NCI-H2227 treated with DMSO at 0.1 percent for 48 hours (cell line): ENCODE data around the gene GDF15.

ENCODE experiments used
- DNase-seq: peaks from one replicate; lab custom pipeline; 2025; lab: John Stamatoyannopoulos, UW

The GDF15 gene

DNA sequence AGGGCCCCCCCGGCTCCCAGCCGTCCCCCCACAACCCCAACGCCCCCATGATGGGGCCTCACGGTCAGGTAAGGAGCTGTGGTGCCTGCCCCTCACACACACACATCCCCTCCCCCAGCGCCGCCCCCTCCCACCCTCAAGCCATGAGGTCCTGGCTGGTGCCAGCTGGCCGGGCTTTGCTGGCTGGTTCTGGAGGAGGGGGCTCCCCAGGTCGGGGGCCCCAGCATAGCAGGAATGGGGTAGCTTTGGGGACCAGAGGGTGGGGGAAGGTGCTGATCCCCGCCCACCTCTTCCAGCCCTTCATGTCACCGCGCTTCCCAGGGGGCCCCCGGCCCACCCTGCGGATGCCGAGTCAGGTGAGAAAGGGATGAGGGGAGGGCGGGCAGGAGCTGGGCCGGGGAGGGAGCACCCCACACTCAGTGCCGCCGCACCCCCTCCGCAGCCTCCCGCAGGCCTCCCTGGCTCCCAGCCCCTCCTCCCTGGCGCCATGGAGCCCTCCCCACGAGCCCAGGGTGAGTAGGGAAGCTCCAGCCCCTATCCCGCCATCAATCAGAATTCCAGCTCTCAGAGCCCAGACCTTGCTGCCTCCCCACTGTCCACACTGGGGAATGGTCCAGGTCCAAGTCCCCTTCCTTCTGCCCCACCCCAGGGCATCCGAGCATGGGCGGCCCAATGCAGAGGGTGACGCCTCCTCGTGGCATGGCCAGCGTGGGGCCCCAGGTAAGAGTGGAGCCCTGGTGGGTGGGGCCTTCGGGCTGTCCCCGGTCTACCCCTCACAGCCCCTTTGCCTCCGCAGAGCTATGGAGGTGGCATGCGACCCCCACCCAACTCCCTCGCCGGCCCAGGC, 45.6 kb downstream of the GDF15 start:
- DNase-seq, result no peak

DNA sequence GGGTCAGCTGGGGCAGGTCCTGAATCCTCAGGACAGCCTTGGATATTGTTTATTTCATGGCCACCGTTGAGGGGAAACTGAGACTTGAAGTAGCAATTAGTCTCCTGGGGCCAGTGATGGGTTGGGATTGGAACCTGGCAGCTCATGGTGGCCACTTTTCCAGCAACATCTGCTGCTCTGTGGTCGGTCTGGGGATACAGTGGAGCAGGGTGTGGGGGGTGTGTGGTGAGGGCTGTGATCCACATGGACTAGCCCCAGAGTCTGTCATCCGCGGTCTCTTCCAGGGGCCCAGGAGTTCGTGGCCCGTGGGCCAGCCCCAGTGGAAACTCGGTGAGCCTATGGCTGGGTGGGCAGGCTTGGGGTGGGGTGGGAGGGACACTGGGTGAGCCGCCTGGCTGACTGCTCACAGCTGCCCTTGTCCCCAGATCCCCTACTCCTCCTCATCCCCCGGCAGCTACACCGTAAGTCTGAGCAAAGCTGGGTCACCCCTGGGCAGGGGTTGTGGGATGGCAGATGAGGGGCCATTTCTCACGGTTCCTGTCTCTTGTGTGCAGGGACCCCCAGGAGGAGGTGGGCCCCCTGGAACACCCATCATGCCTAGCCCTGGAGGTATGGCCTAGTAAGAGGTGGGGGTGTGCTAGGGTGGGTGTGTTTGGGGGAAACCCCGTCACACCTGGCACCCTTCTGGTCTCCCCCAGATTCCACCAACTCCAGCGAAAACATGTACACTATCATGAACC, 46.5 kb downstream of the GDF15 start:
- DNase-seq, result no peak

GRCh38 chr19:18433015-18433691, 47.2 kb downstream of the GDF15 start:
- DNase-seq, result no peak

DNA sequence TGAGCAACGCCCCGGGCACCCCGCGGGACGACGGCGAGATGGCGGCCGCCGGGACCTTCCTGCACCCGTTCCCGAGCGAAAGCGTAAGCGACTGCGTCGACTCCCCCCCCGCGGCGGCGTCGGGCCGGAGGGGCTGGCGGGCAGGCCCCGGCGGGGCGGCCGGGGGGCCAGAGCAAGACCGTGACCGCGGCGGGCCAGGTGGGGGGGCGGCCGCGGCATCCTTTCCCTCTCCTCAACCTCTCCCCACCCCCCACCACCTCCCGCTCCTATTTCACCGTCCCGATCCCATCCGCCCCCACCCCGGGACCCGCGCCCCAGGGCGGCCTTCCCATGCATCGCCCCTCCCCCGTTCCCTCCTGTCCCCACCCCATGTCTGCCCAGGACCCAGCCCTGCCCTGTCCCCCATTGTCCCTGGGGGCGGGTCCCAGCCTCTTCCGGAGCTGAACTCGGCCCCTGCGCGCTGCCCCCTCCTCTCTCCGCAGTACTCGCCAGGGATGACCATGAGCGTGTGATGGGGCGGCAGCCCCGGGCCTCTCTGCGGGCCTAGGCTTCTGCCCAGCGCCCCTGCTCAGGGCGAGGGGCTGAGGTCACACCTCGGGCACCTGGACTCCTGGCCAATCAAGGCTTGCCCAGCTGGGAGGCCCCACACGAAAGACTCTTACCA, 47.9 kb downstream of the GDF15 start:
- no peak for DNase-seq

DNA sequence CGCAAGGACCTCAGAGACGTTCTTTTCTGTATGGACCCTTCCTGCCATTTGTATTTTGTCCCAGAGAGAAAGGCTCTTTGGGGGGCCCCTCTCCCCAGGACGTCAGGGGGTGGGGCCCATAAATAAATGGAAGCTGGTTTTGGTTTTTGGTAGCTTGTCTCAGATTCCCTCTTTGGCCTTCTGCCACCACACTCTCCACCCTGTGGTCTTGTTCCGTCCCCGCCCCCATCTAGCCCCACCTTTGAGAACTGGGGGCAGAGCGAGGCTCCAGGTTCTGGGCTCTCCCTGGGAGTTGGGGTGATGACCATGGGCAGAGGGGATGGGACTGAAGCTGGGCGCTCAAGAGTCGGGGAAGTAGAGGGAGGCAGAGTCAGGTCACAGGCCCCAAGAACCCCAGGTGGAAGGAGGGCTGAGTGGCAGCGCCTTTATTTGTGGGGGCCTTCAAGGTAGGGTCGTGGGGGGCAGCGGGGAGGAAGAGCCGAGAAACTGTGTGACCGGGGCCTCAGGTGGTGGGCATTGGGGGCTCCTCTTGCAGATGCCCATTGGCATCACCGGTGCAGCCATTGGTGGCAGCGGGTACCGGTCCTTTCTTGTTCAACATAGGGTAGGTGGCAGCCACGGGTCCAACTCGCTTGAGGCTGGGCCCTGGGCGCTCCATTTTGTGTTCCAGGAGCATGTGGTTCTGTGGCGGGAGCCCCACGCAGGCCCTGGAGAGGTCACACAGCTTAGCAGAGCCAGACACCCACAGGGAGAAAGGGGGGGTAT, 48.6 kb downstream of the GDF15 start:
- DNase-seq, result no peak

- DNase-seq, result no peak
These were observed 49.4 kb downstream of the GDF15 start for GRCh38 chr19:18435178-18435841.

GRCh38 chr19:18435842-18436670, 50.1 kb downstream of the GDF15 start:
- DNase-seq, result no peak

DNA sequence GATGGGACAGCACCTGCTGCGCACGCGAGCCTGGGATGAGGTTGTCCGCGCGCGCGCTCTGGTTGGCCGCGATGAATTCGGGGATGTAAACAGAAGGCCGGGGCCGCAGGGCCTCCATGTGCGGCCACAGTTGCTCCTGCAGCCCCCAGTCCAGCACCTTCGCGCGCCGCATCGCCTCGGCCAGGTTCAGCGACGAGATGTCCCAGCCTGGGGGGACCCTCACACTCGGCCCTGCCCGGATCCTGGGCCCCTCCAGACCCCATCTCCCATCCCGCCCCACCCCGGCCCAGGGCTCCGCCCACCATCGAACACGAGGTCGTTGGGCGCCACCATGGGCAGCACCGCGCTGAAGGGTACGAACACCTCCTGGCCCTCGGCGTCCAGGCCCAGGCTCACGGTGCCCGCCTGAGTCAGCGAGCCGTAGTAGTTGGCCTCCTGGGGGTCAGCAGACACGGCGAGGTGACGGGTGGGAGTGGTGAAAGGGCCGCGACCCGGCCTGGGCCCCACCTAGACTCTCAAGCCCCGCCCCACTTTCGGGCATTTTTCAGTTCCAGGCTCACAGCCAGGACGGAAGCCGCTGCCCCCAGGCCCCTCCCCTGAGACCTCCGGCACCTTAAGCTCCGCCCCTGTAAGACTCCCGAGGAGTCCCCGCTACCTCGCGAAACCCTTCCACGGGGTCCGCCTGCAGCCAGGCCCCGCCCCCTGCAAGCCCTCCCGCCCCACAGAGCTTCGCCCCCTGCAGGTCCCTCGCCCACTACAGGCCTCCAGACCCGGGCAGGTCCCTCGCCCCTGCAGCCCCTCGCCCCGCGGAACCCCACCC, 50.9 kb downstream of the GDF15 start:
- peak; percentile 64 for DNase-seq

DNA sequence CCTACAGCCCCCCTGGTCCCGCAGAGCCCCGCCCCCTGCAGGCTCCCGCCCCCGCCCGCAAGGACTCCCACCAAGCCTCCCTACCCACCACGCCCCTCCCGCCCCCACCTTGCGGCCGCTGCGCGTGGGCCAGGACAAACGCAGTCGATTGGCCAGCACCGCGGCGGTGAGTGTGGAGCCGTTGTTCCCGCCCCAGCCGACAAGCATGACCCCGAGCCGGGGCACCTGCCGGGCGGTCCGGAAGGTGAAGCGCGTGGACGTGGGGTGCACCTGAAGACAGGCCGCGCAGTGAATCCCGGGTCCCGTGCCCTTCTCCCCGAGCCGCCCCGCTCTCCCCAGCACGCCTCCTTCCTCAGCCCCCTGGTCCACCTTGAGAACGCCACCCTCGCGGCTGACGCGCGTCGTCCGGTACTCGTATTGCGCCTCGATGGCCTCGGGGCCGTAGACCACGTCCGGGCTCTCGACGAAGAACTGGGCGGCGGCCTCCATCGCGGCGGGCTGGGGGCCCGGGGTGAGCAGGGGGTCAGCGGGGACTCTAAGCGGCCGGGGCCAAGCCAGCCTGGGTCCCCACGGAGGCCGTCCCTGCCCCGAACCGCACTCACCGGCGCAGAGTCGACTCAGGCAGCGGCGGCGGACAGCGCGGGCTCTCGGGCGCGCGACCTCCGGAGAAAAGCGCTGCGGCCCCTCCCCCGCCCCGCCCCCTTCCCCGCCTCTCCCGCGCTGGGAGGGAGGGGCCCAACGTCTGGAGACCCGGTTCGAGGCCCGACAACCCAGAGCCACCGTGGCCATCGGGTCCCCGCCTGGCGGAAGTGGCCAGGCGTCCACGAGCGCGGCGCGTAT, 51.8 kb downstream of the GDF15 start, which contains the start of gene ISYNA1:
Gene ISYNA1, minus strand, starts transcription at position 643 of the 840 bp plus-strand sequence. Its CDS starts 154 bp downstream, at position 489.
- no peak for DNase-seq

DNA sequence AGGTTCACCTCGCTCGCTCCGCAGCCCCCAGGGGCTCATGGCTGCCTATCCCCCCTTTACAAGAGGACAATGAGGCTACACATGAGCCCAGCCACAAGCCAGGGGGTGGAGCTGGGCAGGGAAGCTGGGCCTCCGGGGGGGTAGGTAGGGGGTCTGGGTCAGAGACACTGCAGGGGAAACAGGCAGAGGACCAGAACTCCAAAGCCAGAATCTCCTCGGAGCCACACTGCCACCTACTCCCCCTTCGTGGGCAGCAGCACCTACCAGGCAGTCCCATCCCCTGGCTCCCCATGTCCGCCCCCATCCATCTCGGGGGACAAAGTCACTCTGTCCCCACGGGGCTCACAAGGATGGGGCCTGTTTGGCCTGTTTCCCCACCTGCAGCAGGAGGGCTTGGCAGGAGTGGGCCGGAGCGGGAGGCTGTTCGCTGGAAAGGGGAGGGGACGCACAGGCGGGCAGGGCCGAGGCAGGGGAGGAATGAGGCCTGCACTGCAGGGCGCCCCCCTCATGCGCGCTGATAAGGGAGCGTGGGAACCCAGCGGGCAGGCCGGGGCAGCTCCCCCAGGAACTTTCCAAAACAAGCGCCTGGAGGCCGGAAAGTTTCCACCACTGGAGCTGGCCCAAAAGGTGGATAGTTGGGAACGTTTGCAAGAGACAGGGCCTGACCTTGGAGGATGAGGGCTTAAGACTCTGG, 52.5 kb downstream of the GDF15 start:
- DNase-seq, result no peak
